Heart left ventricle (tissue), 16 donors: ENCODE data around the gene MISP. TPM values are rescaled to one million over a fixed set of nuclear protein-coding genes. Genes with fewer than 3 reads are reported as not detected.
"Not testable (repeated sequence)": the region's sequence is repeated elsewhere in the genome, so short reads cannot be mapped to it uniquely, and the experiment has no call there.

Experiments used
- ATAC-seq, 4 donors: fragments of 200-7000 bp; cut with Tn5 transposase; one replicate each; pipeline ENCODE4 v1.9.1; 2020 to 2022; ENCODE audit warnings: moderate library complexity in 4 of 4, mild to moderate bottlenecking in 3 of 4, moderate number of reproducible peaks in 1 of 4
- DNase-seq, 5 donors: peaks; one replicate each; pipeline ENCODE4 v3.0.0-alpha.2; 2020
- H3K27ac ChIP-seq, 12 donors: fragments of 200-600 bp; sonication (generic) in 4 of 12; one replicate each; pipeline versions ENCODE4 v1.5.0 to v1.8.0; 2016 to 2022; ENCODE audit warnings: mild to moderate bottlenecking in 2 of 12
- H3K27me3 ChIP-seq, 9 donors: fragments of 200-600 bp; sonication (generic) in 2 of 9; one replicate each; pipeline versions ENCODE4 v1.5.1 to v1.8.0; 2016 to 2022; ENCODE audit warnings: mild to moderate bottlenecking in 3 of 9
- H3K36me3 ChIP-seq, 9 donors: fragments of 200-600 bp; sonication (generic) in 2 of 9; one replicate each; pipeline versions ENCODE4 v1.5.0 to v1.8.0; 2018 to 2022; ENCODE audit warnings: mild to moderate bottlenecking in 2 of 9
- H3K4me1 ChIP-seq, 12 donors: fragments of 200-600 bp; sonication (generic) in 4 of 12; one replicate each; pipeline versions ENCODE4 v1.5.0 to v1.8.0; 2016 to 2022; ENCODE audit warnings: mild to moderate bottlenecking in 3 of 12
- H3K4me3 ChIP-seq, 12 donors: fragments of 200-600 bp; sonication (generic) in 4 of 12; one replicate each; pipeline versions ENCODE4 v1.5.0 to v1.8.0; 2017 to 2022; ENCODE audit warnings: mild to moderate bottlenecking in 9 of 12, moderate library complexity in 4 of 12
- H3K9me3 ChIP-seq, 12 donors: fragments of 200-600 bp; sonication (generic) in 4 of 12; one replicate each; pipeline versions ENCODE4 v1.5.0 to v1.8.0; 2016 to 2022; ENCODE audit warnings: mild to moderate bottlenecking in 1 of 12
- POLR2A ChIP-seq, 2 donors: fragments of 450-650 bp; IDR thresholded peaks; one replicate each; pipeline ENCODE4 v1.6.1; 2017; ENCODE audit warnings: antibody characterized with exemption in 2 of 2, mild to moderate bottlenecking in 2 of 2, moderate library complexity in 2 of 2
- whole genome bisulfite sequencing, 4 donors: extraction: QIAGEN DNeasy Blood & Tissue Kit in 2 of 4; methylation state at CpG; one replicate each; pipeline versions ENCODE4 v1.1.5 to v1.1.7; 2013 to 2018; 5-methylcytosine and 5-hydroxymethylcytosine counted together
- intact Hi-C, 10 donors: fragments of 100-400 bp; cut with DNase I; formaldehyde crosslinking; loops; one replicate each; pipeline versions ENCODE4 v1.11.1 to v1.14.2; 2022
- long read RNA-seq, 3 donors: library from polyadenylated mRNA; unstranded; transcript quantifications; one replicate each; pipeline ENCODE4 v2.0.0, GENCODE V29; 2020 to 2021
- polyA plus RNA-seq, 2 donors: library from polyadenylated mRNA; stranded (reverse); fragments of 200-250 nt; gene quantifications; one replicate each; pipeline ENCODE4 v1.2.3, GENCODE V29; 2013
- total RNA-seq, 9 donors: library from RNA; depleted of rRNA in 2 of 9; stranded (reverse); fragments of >200 nt in 2 of 9; fragmentation: NEBNext Ultra II Directional in 3 of 9; extraction: Animal tissue kit (Norgen Biotek cat#: 25700) in 3 of 9; gene quantifications; one replicate each; pipeline versions ENCODE4 v1.1.0 to v1.2.4, GENCODE V29; 2016 to 2023
- TF ChIP-seq, protein P1 (sequence below), 12 donors: fragments of 200-600 bp; sonication (generic) in 4 of 12; IDR thresholded peaks; one replicate each; pipeline versions ENCODE4 v1.5.0 to v1.8.0; 2018 to 2022; ENCODE audit warnings: antibody characterized with exemption in 12 of 12, mild to moderate bottlenecking in 5 of 12
- donor health status: ischemic (EF 13 %, LVEDD 7.1; RV severe dilation, severe dysfunction).
- donor health status: healthy with polysubstance abuse.
- donor health status: DM: no; HTN: yes; CAD: no.
- donor health status: DM: no; HTN: no; CAD: no.
- donor health status: ischemic (EF 25% LVEDD 6.9; RV normal size, moderate dysfunction).
- donor health status: ischemic (EF 25% LVEDD 5.7; RV mildly dilated, moderate dysfunction).
- donor health status: healthy.
- donor health status: DM: yes; HTN: yes; CAD: no.
- donor health status: ischemic (EF 35%, LVEDD 5.7; RV mildly dilated, moderate dysfunction).
- donor health status: nonischemic (EF 11% LVEDD 7.7; RV severe dilation, severe dysfunction).
- donor health status: DM: yes; HTN: yes; CAD: no.
- donor health status: PGD.
- donor health status: ischemic (EF 29% LVEDD 5.4; RV normal size, mild dysfunction).
- donor health status: nonischemic (EF 23%, LVEDD 6.1; RV moderate dilation, normal function).

MISP gene
- 1 to 10 TPM in 1 of 9 donors, not detected in 8; 1.1 TPM for total RNA-seq
- polyA plus RNA-seq, result under 1 TPM in 1 of 2 donors, not detected in 1; 0.06 TPM
- long read RNA-seq, donor 1, result 0 reads
- long read RNA-seq, donor 2, result 0 reads
- long read RNA-seq, donor 3, result 0 reads

DNA sequence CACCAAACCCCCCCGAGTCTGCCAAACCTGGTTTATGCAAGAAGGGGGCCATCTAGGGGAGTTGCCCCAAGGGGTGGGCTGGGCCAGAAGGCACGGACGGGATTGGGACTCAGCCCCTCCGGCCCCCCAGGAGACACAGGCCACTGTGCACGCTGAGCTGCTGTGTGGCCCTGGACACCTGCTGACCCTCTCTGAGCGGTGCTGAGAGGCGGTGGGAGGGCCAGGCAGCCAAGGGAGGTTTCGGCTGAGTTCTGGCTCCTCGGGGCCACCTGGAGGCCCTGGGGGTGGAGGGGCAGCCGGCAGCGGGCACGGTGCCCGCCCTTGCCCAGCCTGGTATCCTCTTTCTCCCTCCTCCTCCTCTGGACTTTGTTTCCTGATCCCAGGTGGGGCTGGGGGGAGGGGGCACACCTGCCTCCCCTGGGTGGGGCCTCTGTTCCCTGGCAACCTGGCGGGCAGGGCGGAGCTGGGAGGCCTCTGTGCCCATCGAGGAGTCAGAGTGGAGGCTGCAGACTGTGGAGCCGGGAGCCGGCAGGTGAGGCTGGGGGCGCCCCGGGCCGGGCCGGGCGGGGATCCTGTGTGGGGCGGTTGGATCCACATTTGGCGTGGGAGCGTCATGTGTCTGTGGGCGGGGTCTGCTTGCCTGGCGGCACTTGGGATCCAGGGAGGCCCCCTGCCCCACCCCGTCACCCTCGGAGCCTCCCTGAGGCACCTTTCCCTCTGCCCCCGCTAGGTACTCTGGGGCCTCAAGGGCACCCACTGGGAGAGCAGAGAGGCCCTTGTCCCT, at the start of gene MISP:
TSS of gene MISP (plus strand) at position 473 of the 784 bp plus-strand sequence. CDS start 5,835 bp downstream, outside the sequence.
- Histone ChIP-seq H3K27me3 (peaks cover 0 to 17% (median 0%) of the 10 kb centered on the region in 9 donors), H3K36me3 (peaks cover 0 to 19% (median 0%) of the 10 kb centered on the region in 9 donors), H3K27ac (no peak within 1 kb of the TSS), H3K9me3 (peaks cover 0 to 11% (median 8%) of the 10 kb centered on the region in 12 donors), H3K4me1 (no peaks in the 10 kb centered on the region), H3K4me3 (no peak within 1 kb of the TSS)
- intact Hi-C loops, result no loop called here
- 64 to 73% (median 69%) methylated on average over 12 to 31 of the region's 31 CpGs for WGBS, 4 donors
- DNase-seq (no peak), ATAC-seq (no peak)
- TF ChIP-seq, protein P1, sequence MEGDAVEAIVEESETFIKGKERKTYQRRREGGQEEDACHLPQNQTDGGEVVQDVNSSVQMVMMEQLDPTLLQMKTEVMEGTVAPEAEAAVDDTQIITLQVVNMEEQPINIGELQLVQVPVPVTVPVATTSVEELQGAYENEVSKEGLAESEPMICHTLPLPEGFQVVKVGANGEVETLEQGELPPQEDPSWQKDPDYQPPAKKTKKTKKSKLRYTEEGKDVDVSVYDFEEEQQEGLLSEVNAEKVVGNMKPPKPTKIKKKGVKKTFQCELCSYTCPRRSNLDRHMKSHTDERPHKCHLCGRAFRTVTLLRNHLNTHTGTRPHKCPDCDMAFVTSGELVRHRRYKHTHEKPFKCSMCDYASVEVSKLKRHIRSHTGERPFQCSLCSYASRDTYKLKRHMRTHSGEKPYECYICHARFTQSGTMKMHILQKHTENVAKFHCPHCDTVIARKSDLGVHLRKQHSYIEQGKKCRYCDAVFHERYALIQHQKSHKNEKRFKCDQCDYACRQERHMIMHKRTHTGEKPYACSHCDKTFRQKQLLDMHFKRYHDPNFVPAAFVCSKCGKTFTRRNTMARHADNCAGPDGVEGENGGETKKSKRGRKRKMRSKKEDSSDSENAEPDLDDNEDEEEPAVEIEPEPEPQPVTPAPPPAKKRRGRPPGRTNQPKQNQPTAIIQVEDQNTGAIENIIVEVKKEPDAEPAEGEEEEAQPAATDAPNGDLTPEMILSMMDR (IDR thresholded peaks at IDR 0.05), result no peak
- no peak for TF ChIP-seq POLR2A (IDR thresholded peaks at IDR 0.05)

- not testable (repeated sequence) for H3K9me3 ChIP-seq, ATAC-seq, H3K36me3 ChIP-seq, DNase-seq
- Histone ChIP-seq H3K4me1 (peaks cover 0 to 19% (median 4%) of the 10 kb centered on the region in 12 donors), H3K27ac (peak overlapping the region in 1 of 12 donors; percentile 17), H3K27me3 (peaks cover 0 to 11% (median 0%) of the 10 kb centered on the region in 9 donors), H3K4me3 (peak overlapping the region in 3 of 12 donors; percentile 36 to 50 (median 39))
- intact Hi-C loops, result loop anchor here in 1 of 10 donors (5.0 kb wide), 1 partner anchor 39 kb away; no protein-coding TSS in a partner anchor
- WGBS, 4 donors, result 69 to 83% (median 80%) methylated on average over 6 of the region's 6 CpGs
Measured at GRCh38 chr19:702847-703246, 48.1 kb upstream of the MISP start.

DNA sequence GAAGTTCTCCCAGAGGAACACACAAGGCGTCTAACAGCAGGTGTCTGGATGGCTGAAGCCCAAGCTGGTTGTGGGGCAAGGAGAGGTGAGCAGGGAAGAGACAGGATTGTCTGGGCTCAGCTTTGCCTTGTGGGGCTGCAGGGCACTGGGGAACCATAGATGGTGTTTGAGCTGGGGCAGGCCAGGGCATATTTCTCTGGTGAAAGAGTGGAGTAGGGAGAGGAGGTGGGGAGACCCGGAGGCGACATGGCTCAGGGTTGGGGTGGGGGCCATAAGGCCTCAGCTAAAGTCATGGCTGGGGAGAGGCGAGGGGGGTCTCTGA, 47.6 kb upstream of the MISP start:
- no peak for ATAC-seq
- Histone ChIP-seq H3K4me1 (peaks cover 0 to 23% (median 6%) of the 10 kb centered on the region in 12 donors), H3K27me3 (peaks cover 0 to 14% (median 0%) of the 10 kb centered on the region in 9 donors), H3K9me3 (peaks cover 0 to 9% (median 0%) of the 10 kb centered on the region in 12 donors), H3K27ac (peak overlapping the region in 6 of 12 donors; percentile 17 to 45 (median 36)), H3K36me3 (no peaks in the 10 kb centered on the region), H3K4me3 (peak overlapping the region in 8 of 12 donors; percentile 15 to 50 (median 34))
- no peak for TF ChIP-seq POLR2A (IDR thresholded peaks at IDR 0.05)
- TF ChIP-seq, protein P1 (IDR thresholded peaks at IDR 0.05), result no peak
- intact Hi-C loops, result loop anchor here in 1 of 10 donors (5.0 kb wide), 1 partner anchor 39 kb away; no protein-coding TSS in a partner anchor
- DNase-seq, result no peak
- WGBS, 4 donors, result 47 to 53% (median 52%) methylated on average over 4 of the region's 4 CpGs

DNA sequence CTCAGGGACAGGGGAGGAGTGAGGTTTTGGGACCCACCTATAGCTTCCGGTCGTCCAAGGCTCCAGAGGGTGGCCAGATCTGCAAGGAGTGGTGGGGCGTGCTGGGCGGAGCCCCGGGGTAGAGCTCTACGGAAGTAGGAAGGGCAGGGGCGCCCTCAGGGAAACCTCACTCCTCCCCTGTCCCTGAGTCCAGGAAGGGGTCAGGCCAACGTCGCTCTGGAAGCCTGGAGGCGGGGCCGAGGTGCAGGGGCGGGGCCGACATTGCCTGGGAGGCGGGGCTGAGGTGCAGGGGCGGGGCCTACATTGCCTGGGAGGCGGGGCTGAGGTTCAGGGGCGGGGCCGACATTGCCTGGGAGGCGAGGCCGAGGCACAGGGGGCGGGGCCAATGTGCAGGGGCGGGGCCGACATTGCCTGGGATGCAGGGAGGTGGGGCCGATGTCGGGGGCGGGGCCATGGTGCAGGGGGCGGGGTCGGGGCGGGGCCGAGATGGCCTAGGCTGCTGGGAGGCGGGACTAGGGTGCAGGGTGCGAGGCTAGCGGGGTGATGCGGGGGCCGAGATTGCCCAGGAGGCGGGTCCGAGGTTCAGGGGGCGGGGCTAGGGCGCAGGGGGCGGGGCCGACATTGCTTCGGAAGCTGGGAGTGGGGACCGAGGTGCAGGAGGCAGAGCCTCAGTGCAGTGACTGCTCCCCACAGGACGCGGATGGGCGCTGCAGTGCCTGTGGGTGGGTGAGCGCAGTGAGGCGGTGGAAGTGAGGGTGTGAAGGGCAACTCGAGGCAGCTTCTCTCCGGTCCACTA, 47.1 kb upstream of the MISP start:
- ATAC-seq (peak; percentile 75 to 92 (median 86)), DNase-seq (peak; percentile 74 to 93 (median 84))
- Histone ChIP-seq H3K9me3 (peaks cover 0 to 9% (median 0%) of the 10 kb centered on the region in 12 donors), H3K4me3 (peak overlapping the region in 8 of 12 donors; percentile 15 to 50 (median 34)), H3K27ac (peak overlapping the region in 6 of 12 donors; percentile 17 to 45 (median 36)), H3K4me1 (peaks cover 0 to 27% (median 9%) of the 10 kb centered on the region in 12 donors), H3K27me3 (peaks cover 0 to 16% (median 0%) of the 10 kb centered on the region in 9 donors), H3K36me3 (no peaks in the 10 kb centered on the region)
- intact Hi-C loops, result loop anchor here in 1 of 10 donors (5.0 kb wide), 1 partner anchor 38 kb away; no protein-coding TSS in a partner anchor
- peak in 1 of 2 donors; percentile 20 for TF ChIP-seq POLR2A (IDR thresholded peaks at IDR 0.05)
- TF ChIP-seq, protein P1 (IDR thresholded peaks at IDR 0.05), result no peak
- 5 to 13% (median 7%) methylated on average over 19 to 50 of the region's 50 CpGs for WGBS, 4 donors
